ENCODE results near the gene MEN1. TPM values are rescaled to one million over a fixed set of nuclear protein-coding genes. Genes with fewer than 3 reads are reported as not detected.
A peak's percentile ranks its signal among the peaks of the same experiment; 100 is the strongest.

MEN1 gene
- total and polyA plus RNA-seq, 9 of the 15 experiments (the other 6 are each of a cell fraction or from before 2014, with no cell fraction given): 3.4 to 57.2 (median 19.3) TPM

DNA sequence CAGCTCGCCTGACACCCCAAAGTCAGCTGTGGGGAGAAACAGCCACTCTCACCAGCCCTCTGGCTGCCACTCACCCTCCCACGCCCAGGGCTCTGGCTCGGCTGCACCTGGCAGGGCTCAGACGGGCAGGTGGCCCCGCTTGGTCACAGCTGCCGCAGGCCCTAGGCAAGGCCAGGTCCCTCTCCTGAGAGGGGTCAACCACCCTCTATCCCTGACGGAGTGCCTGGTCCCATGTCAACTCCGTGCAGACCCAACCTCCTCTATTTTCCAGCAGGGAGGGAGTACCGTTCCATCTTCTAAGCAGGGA is 9.2 kb downstream of the MEN1 start:
- H3K4me1 ChIP-seq (replicated peaks in 1 of 2; ENCODE audit: control insufficient read depth in 2 of 2, insufficient read depth in 2 of 2, low read length in 2 of 2): peaks cover 30 to 77% of the 10 kb centered on the region in 2 experiments
- H3K27ac ChIP-seq (ENCODE audit: extremely low read depth, low read depth, low read length): no peak overlapping the region
- WGBS (ENCODE audit: insufficient coverage, low coverage, missing lambda C conversion rate): 78% methylated on average over 9 of the region's 9 CpGs
- ChIA-PET CTCF (ENCODE audit: low intra/inter-chr PET ratio) (interaction anchor here (0.6 kb wide), 1 partner anchor 89 kb away, joined by 3 read pairs; no protein-coding TSS in a partner anchor), POLR2A (interaction anchor here (0.7 to 1.6 kb wide), 4 partner anchors 19 to 632 kb away, joined by 3 to 5 read pairs (median 3); partner anchors contain the start of gene SF1)
- H3K27me3 ChIP-seq (ENCODE audit: control insufficient read depth in 2 of 2, insufficient read depth in 2 of 2, low read length in 2 of 2): no peaks in the 10 kb centered on the region
- in situ Hi-C loops (cut with MboI): no loop called here
- intact Hi-C loops (cut with micrococcal nuclease): loop anchor here (5.0 kb wide), 1 partner anchor 41 kb away; the partner anchor contains the start of gene CDC42BPG
- FAIRE-seq (no peak), DNase-seq (ENCODE audit: extremely low read depth in 1 of 4, low spot score in 3 of 4) (no peak), ATAC-seq (no peak)
- no peak overlapping the region for H3K4me3 ChIP-seq
- no peak overlapping the region for H2AFZ ChIP-seq (ENCODE audit: low read depth, low read length)
- H3K4me2 ChIP-seq (ENCODE audit: insufficient read depth, low read length): no peak overlapping the region
- TF ChIP-seq ZNF75A (CRISPR knock-in tag; IDR thresholded peaks at IDR 0.05): no peak
- no peak for TF ChIP-seq PTTG1 (tag; IDR thresholded peaks at IDR 0.05; ENCODE audit: low read depth)
- TF ChIP-seq NR2C1 (IDR thresholded peaks at IDR 0.05): no peak
- TF ChIP-seq NR2C1 (tag; IDR thresholded peaks at IDR 0.05): no peak
- no peak for TF ChIP-seq MAFG (tag; conservative IDR thresholded peaks at IDR 0.05)
- TF ChIP-seq MAFK (IDR thresholded peaks at IDR 0.05; ENCODE audit: low read length): no peak
- H3K9ac ChIP-seq (ENCODE audit: insufficient read depth in 1 of 2, low read depth in 2 of 2, low read length in 2 of 2): peak overlapping the region in 1 of 2 experiments; percentile 85; a peak in 2 of 4 replicates
- no peaks in the 10 kb centered on the region for H3K9me3 ChIP-seq (replicated peaks; ENCODE audit: control insufficient read depth, insufficient read depth, low read depth, low read length)
- H3K79me2 ChIP-seq (ENCODE audit: control insufficient read depth, insufficient read depth, low read length): no peaks in the 10 kb centered on the region
- peaks cover 23% of the 10 kb centered on the region; the same call in 2 of the 3 replicates for H3K36me3 ChIP-seq (ENCODE audit: control insufficient read depth, insufficient read depth, low read length)
- BruUV-seq (replicated peaks): no TSS peak
- no peaks in the 10 kb centered on the region for H3K9me1 ChIP-seq (ENCODE audit: control insufficient read depth, insufficient read depth, low read length)
- no peaks in the 10 kb centered on the region for H4K20me1 ChIP-seq (replicated peaks; ENCODE audit: control insufficient read depth, insufficient read depth, low read length)
